GM15510 (cell line): Measurements from ENCODE around the gene TTN.

Experiments used
- POLR2A ChIP-seq: IDR thresholded peaks from 3 replicates; pipeline ENCODE4 v1.6.1; 2011; ENCODE audit warnings: borderline replicate concordance; ENCODE audit not compliant: insufficient read length; ENCODE audit errors: extremely low read depth

The TTN gene

GRCh38 chr2:178731300-178731699, 75.9 kb downstream of the TTN start:
- TF ChIP-seq POLR2A = no peak

GRCh38 chr2:178730049-178730448, 77.2 kb downstream of the TTN start:
- no peak for TF ChIP-seq POLR2A

- TF ChIP-seq POLR2A = no peak
Measured at GRCh38 chr2:178723786-178724346, 83.4 kb downstream of the TTN start.

GRCh38 chr2:178722296-178722695, 84.9 kb downstream of the TTN start:
- no peak for TF ChIP-seq POLR2A

GRCh38 chr2:178718988-178719387, 88.2 kb downstream of the TTN start:
- no peak for TF ChIP-seq POLR2A

GRCh38 chr2:178718283-178718682, 88.9 kb downstream of the TTN start:
- no peak for TF ChIP-seq POLR2A

- TF ChIP-seq POLR2A = no peak
Measured at GRCh38 chr2:178716394-178716793, 90.8 kb downstream of the TTN start.

GRCh38 chr2:178715366-178715765, 91.9 kb downstream of the TTN start:
- TF ChIP-seq POLR2A = no peak

- TF ChIP-seq POLR2A = no peak
Measured at GRCh38 chr2:178707476-178707875, 99.7 kb downstream of the TTN start.

- TF ChIP-seq POLR2A = no peak
Measured at GRCh38 chr2:178704876-178705275, 102.3 kb downstream of the TTN start.

- TF ChIP-seq POLR2A = no peak
Measured at GRCh38 chr2:178702361-178702760, 104.9 kb downstream of the TTN start.

- TF ChIP-seq POLR2A = no peak
Measured at GRCh38 chr2:178700922-178701342, 106.3 kb downstream of the TTN start.

GRCh38 chr2:178700136-178700535, 107.1 kb downstream of the TTN start:
- no peak for TF ChIP-seq POLR2A

GRCh38 chr2:178692845-178693244, 114.4 kb downstream of the TTN start:
- no peak for TF ChIP-seq POLR2A

- no peak for TF ChIP-seq POLR2A
Measured at GRCh38 chr2:178689808-178690207, 117.4 kb downstream of the TTN start.

GRCh38 chr2:178683877-178684276, 123.3 kb downstream of the TTN start:
- TF ChIP-seq POLR2A = no peak

GRCh38 chr2:178681081-178681480, 126.1 kb downstream of the TTN start:
- no peak for TF ChIP-seq POLR2A
